Effector memory CD8-positive, alpha-beta T cell (primary cell): Measurements from ENCODE around the gene ZFP1.

Experiments
- ATAC-seq: fragments of 150-1000 bp; cut with Tn5 transposase; replicated peaks from 2 replicates; pipeline ENCODE4 v1.10.0; 2021; ENCODE audit warnings: mild to moderate bottlenecking, moderate library complexity
- DNase-seq, 3 experiments: peaks; one replicate each; pipeline ENCODE4 v3.0.0; 2021
- H3K27ac Mint-ChIP-seq, 2 donors: one replicate each; pipeline ENCODE4 v1.8.0; 2022; ENCODE audit warnings: mild to moderate bottlenecking in 2 of 2, mixed read lengths in 2 of 2, moderate library complexity in 2 of 2
- H3K27me3 Mint-ChIP-seq, 2 donors: one replicate each; pipeline ENCODE4 v1.8.0; 2022; ENCODE audit warnings: mixed read lengths in 2 of 2
- H3K36me3 Mint-ChIP-seq: one replicate; pipeline ENCODE4 v1.8.0; 2022; ENCODE audit warnings: mild to moderate bottlenecking, moderate library complexity, mixed read lengths; ENCODE audit not compliant: insufficient read depth
- H3K4me1 Mint-ChIP-seq, 2 donors: one replicate each; pipeline ENCODE4 v1.8.0; 2022; ENCODE audit warnings: low read depth in 2 of 2, mixed read lengths in 2 of 2
- H3K4me3 Mint-ChIP-seq, 2 donors: one replicate each; pipeline ENCODE4 v1.8.0; 2022; ENCODE audit warnings: mild to moderate bottlenecking in 2 of 2, mixed read lengths in 2 of 2, moderate library complexity in 2 of 2
- H3K9me3 Mint-ChIP-seq, 2 donors: one replicate each; pipeline ENCODE4 v1.8.0; 2022; ENCODE audit warnings: mixed read lengths in 2 of 2
- total RNA-seq, 9 experiments: gene quantifications; one replicate each; lab custom pipeline; 2026; lab: John Stamatoyannopoulos, UW

The ZFP1 gene
- total RNA-seq, result 11.1 to 32.4 (median 19.9) reads per million in 9 experiments

GRCh38 chr16:75148311-75149195 lies at the start of gene ZFP1:
ZFP1 (plus strand) TSS chr16:75148524; CDS start chr16:75152952, 4,428 bp downstream.
- Mint-ChIP-seq H3K9me3 (peaks cover 0 to 21% of the 10 kb centered on the region in 2 donors), H3K36me3 (peaks cover 3% of the 10 kb centered on the region), H3K4me1 (peaks cover 8 to 9% of the 10 kb centered on the region in 2 donors), H3K4me3 (peak within 1 kb of the TSS; percentile 85 to 91), H3K27ac (peak within 1 kb of the TSS; percentile 78 to 84), H3K27me3 (no peaks in the 10 kb centered on the region)
- DNase-seq, result peak; percentile 92 to 94 (median 93)
- peak; percentile 88 for ATAC-seq

DNA sequence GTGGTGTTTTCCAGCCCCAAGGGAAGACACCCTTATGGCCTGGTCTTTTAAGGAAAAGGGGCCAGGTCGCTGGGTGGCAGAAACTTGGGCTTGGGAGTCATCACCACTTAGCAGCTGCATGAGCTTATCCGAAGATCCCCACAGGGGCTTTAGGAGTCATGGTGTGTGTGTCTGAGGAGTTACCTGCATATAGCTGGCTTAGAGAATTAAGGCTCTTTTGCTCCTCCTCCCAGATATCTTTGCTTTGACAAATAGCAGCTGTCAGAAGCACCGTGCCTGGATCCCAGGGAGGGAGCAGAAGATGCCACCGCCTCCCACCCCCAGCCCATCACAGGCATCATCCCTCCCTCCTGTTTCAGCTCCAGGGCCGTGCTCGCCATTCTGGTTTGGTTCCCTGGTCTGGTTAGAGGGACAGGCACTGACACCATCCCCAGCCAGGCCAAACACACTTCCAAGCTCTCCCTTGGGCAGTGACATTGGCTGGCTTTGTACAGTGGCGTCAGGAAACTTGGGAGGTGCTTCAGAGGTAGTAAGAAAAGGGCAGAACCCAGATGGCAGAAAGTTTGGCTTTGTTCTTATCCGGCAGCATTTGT lies 49.2 kb upstream of the ZFP1 start:
- peak overlapping the region; percentile 82 to 91 for H3K27ac Mint-ChIP-seq
- no peaks in the 10 kb centered on the region for H3K27me3 Mint-ChIP-seq
- ATAC-seq (no peak), DNase-seq (no peak)
- H3K36me3 Mint-ChIP-seq, result peaks cover 8% of the 10 kb centered on the region
- H3K4me1 Mint-ChIP-seq, result peaks cover 7 to 35% of the 10 kb centered on the region in 2 donors
- H3K9me3 Mint-ChIP-seq, result peaks cover 0 to 2% of the 10 kb centered on the region in 2 donors
- peak overlapping the region; percentile 38 to 71 for H3K4me3 Mint-ChIP-seq

GRCh38 chr16:75099738-75100602 lies 48.4 kb upstream of the ZFP1 start:
- peak overlapping the region; percentile 82 to 91 for H3K27ac Mint-ChIP-seq
- H3K27me3 Mint-ChIP-seq, result no peaks in the 10 kb centered on the region
- peak in 1 of 3 experiments; percentile 11 for DNase-seq
- ATAC-seq, result peak; percentile 26
- peaks cover 7 to 35% of the 10 kb centered on the region in 2 donors for H3K4me1 Mint-ChIP-seq
- peaks cover 8% of the 10 kb centered on the region for H3K36me3 Mint-ChIP-seq
- peak overlapping the region; percentile 38 to 71 for H3K4me3 Mint-ChIP-seq
- H3K9me3 Mint-ChIP-seq, result peaks cover 0 to 4% of the 10 kb centered on the region in 2 donors

DNA sequence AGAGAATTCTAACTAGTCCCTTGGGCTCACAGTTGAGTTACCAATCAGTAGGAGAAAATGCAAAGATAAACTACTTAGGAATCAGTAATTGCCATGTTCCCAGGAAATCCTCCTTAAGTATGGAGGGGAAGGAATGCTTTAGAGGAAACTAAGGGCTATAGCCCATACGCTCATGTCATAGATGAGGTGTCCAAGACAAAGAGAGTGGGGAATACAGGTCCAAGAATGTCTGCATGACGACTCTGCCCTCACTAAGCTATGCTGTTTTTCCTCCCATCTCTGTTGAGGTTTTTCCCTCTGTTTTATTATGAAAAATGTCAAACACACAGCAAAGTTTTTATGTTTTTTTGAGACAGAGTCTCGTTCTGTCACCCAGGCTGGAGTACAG lies 47.7 kb upstream of the ZFP1 start:
- Mint-ChIP-seq H3K36me3 (peaks cover 8% of the 10 kb centered on the region), H3K4me3 (peak overlapping the region; percentile 38 to 71), H3K27ac (peak overlapping the region; percentile 82 to 91), H3K4me1 (peaks cover 7 to 37% of the 10 kb centered on the region in 2 donors), H3K9me3 (peaks cover 0 to 4% of the 10 kb centered on the region in 2 donors), H3K27me3 (no peaks in the 10 kb centered on the region)
- ATAC-seq (no peak), DNase-seq (no peak)

DNA sequence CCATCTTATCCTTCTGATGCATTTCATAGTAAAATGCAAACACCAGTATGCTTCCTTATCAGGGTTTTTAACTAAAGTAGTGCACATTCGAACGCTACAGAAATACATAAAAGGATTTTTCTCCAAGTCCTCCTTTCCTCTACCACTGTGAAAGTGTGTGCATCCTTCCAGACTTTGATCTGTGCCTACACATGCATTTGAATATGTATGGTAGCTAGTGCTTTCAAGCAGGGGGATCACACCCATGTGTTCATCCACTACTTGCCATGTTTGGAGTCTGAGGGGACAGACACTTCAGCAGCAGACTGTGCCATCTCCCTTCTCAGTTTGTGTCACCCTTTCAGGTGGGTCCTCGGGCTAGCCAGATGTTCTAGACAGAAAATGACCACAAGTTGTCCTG lies 46.7 kb upstream of the ZFP1 start:
- peaks cover 8% of the 10 kb centered on the region for H3K36me3 Mint-ChIP-seq
- no peak overlapping the region for H3K27ac Mint-ChIP-seq
- ATAC-seq (no peak), DNase-seq (no peak)
- peaks cover 7 to 39% of the 10 kb centered on the region in 2 donors for H3K4me1 Mint-ChIP-seq
- no peaks in the 10 kb centered on the region for H3K27me3 Mint-ChIP-seq
- H3K9me3 Mint-ChIP-seq, result peaks cover 0 to 4% of the 10 kb centered on the region in 2 donors
- H3K4me3 Mint-ChIP-seq, result no peak overlapping the region

- peaks cover 7 to 37% of the 10 kb centered on the region in 2 donors for H3K4me1 Mint-ChIP-seq
- peaks cover 8% of the 10 kb centered on the region for H3K36me3 Mint-ChIP-seq
- ATAC-seq, result no peak
- no peak overlapping the region for H3K4me3 Mint-ChIP-seq
- no peak for DNase-seq
- no peaks in the 10 kb centered on the region for H3K27me3 Mint-ChIP-seq
- peaks cover 0 to 4% of the 10 kb centered on the region in 2 donors for H3K9me3 Mint-ChIP-seq
- H3K27ac Mint-ChIP-seq, result peak overlapping the region; percentile 41 to 72
Measured at GRCh38 chr16:75102595-75102994, 45.7 kb upstream of the ZFP1 start.

- Mint-ChIP-seq H3K4me1 (peaks cover 10 to 33% of the 10 kb centered on the region in 2 donors), H3K27ac (no peak overlapping the region), H3K4me3 (no peak overlapping the region), H3K27me3 (no peaks in the 10 kb centered on the region), H3K36me3 (peaks cover 4% of the 10 kb centered on the region), H3K9me3 (peaks cover 0 to 4% of the 10 kb centered on the region in 2 donors)
- ATAC-seq (no peak), DNase-seq (no peak)
Measured at GRCh38 chr16:75103994-75104393, 44.3 kb upstream of the ZFP1 start.

DNA sequence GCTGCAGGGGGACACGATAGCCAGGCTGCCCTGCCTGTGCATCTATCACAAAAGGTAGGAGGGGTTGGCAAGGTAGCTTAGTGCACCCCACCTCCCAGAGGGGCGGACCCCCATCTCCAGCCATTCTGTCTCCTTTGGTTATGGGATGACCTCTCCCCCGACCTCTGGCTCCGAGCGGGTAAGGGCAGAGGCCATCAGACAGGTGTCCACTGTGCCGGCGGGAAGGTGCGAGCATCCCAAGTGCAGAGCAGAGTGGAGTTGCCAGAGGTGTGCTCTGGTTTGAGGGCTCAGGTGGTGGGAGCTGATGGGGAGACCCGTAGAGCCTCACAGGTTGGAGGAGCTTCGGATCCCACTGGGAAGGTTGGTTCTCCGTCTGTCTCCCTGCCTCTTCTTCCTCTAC lies 43.5 kb upstream of the ZFP1 start:
- H3K4me1 Mint-ChIP-seq, result peaks cover 17 to 31% of the 10 kb centered on the region in 2 donors
- H3K4me3 Mint-ChIP-seq, result no peak overlapping the region
- no peak for ATAC-seq
- DNase-seq, result no peak
- H3K27ac Mint-ChIP-seq, result no peak overlapping the region
- H3K27me3 Mint-ChIP-seq, result no peaks in the 10 kb centered on the region
- H3K36me3 Mint-ChIP-seq, result peaks cover 2% of the 10 kb centered on the region
- H3K9me3 Mint-ChIP-seq, result peaks cover 0 to 4% of the 10 kb centered on the region in 2 donors

DNA sequence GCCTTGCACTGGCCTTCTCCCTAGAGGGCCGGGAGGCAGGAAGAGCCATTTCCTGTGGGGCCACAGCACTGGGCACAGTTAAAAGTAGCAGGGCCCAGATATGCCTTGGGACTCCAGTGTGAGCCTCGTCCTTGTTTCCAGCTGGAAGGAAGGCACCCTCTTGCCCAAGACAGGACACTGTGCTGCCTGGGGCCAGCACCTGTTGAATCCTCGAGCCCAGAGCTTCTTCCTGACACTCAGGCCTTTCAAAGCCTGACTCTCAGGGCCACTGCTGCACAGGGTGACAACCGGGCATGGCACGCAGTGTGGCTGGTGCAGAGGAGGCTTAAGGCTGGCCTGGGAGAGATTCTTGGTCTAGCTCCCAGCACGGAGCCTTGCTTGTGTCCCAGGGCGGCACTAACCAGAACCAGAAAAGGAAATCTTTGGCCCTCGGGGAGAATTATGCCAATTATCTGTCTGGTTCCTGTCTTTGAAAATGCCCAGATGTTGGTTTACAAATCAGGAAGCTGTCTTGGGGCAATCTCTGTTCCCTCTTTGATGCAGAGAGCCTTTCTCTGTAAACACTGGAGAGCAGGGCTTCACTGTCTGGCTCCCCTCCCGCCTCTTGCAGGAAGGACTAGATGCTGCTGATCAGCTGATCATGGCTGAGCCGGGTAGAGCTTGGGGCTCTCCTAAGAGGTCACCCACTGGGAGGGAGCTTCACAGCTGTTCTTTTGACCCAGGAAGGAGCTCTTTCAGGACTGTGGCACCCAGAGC lies 42.8 kb upstream of the ZFP1 start:
- H3K9me3 Mint-ChIP-seq, result peaks cover 0 to 4% of the 10 kb centered on the region in 2 donors

DNA sequence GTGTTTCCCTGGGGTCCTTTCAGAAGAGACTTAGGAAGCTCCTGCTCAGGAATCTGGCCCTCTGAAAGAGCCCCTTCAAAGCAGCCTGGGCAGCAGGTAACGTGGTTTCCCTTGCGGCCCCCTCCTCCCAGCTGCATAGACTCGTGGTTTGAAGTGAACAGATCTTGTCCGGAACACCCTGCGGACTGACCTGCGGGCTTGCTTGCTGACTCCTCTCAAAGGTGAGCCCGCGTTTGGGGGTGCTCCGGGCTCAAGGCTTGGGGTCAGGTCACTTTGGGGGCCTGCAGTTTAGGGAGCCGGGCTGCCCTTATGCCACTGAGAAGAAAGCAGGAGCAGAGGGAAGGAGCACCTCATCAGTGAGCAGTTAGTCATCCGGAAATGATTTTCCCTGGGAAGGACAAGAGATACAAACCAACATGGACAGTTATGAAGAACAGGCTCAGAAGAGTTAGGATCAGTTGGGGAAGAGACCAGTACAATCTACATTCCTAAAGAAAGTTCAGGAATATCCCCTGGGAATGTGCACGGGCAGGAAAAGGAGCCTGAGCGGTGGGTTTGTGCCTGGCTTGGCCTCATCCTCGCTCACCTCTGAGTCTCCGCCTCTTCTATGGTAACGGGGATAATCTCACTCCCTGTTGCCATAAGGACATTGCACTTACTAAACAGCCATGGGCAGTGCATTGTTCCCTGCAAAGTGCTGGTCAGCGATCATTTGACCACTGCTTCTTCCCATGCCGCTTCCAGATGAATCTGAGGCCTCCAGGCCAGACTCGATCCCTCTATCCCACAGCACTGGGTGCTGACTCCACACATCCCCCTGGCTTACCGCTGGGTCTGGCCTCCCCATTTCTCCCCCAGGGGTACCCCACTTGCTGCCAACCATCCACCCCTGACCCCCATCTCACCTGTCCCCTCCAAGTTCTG lies 41.7 kb upstream of the ZFP1 start:
- H3K4me3 Mint-ChIP-seq, result peak overlapping the region in 1 of 2 donors; percentile 65
- no peaks in the 10 kb centered on the region for H3K36me3 Mint-ChIP-seq
- H3K9me3 Mint-ChIP-seq, result peaks cover 0 to 4% of the 10 kb centered on the region in 2 donors
- no peak overlapping the region for H3K27ac Mint-ChIP-seq
- peaks cover 10% of the 10 kb centered on the region in 2 donors for H3K27me3 Mint-ChIP-seq
- H3K4me1 Mint-ChIP-seq, result peaks cover 16 to 33% of the 10 kb centered on the region in 2 donors
- ATAC-seq (no peak), DNase-seq (no peak)

More for the DNA sequence above, 42.8 kb upstream of the ZFP1 start:
- no peak overlapping the region for H3K4me3 Mint-ChIP-seq
- no peak for ATAC-seq
- no peak overlapping the region for H3K27ac Mint-ChIP-seq
- H3K4me1 Mint-ChIP-seq, result peaks cover 11 to 25% of the 10 kb centered on the region in 2 donors
- DNase-seq, result no peak
- H3K36me3 Mint-ChIP-seq, result no peaks in the 10 kb centered on the region
- peaks cover 1 to 4% of the 10 kb centered on the region in 2 donors for H3K27me3 Mint-ChIP-seq

GRCh38 chr16:75107505-75107904 lies 40.8 kb upstream of the ZFP1 start:
- DNase-seq (no peak), ATAC-seq (no peak)
- peaks cover 16 to 31% of the 10 kb centered on the region in 2 donors for H3K4me1 Mint-ChIP-seq
- H3K9me3 Mint-ChIP-seq, result peaks cover 0 to 4% of the 10 kb centered on the region in 2 donors
- no peak overlapping the region for H3K27ac Mint-ChIP-seq
- H3K36me3 Mint-ChIP-seq, result no peaks in the 10 kb centered on the region
- H3K27me3 Mint-ChIP-seq, result peaks cover 17 to 19% of the 10 kb centered on the region in 2 donors
- H3K4me3 Mint-ChIP-seq, result no peak overlapping the region
